MM.1S (cell line): Measurements from ENCODE around the gene MOB3B.

ENCODE experiments used
- DNase-seq: peaks from one replicate; pipeline ENCODE4 v3.0.0-alpha.2; 2015
- H2AFZ ChIP-seq: fragments of 300-600 bp; sonication (generic); 2 replicates; pipeline ENCODE4 v1.6.0; 2016; ENCODE audit warnings: antibody characterized with exemption, low read length
- H3F3A ChIP-seq: fragments of 300-600 bp; sonication (generic); 2 replicates; pipeline ENCODE4 v1.6.1; 2016; ENCODE audit warnings: mild to moderate bottlenecking, antibody characterized with exemption, low read length, moderate library complexity, mixed read lengths; ENCODE audit not compliant: insufficient read depth
- H3K27ac ChIP-seq: fragments of 300-600 bp; sonication (generic); 2 replicates; pipeline ENCODE4 v1.5.1; 2016; ENCODE audit warnings: mild to moderate bottlenecking, low read length
- H3K27me3 ChIP-seq: fragments of 300-600 bp; sonication (generic); replicated peaks from 2 replicates; pipeline ENCODE4 v1.6.0; 2016; ENCODE audit warnings: low read length; ENCODE audit not compliant: insufficient read depth
- H3K36me3 ChIP-seq: fragments of 300-600 bp; sonication (generic); replicated peaks from 2 replicates; pipeline ENCODE4 v1.6.1; 2016; ENCODE audit warnings: mild to moderate bottlenecking, low read length, mixed read lengths; ENCODE audit not compliant: insufficient read depth
- H3K4me1 ChIP-seq: fragments of 300-600 bp; sonication (generic); 2 replicates; pipeline ENCODE4 v1.6.1; 2016; ENCODE audit warnings: low read length, mixed read lengths
- H3K4me2 ChIP-seq: fragments of 300-600 bp; sonication (generic); 2 replicates; pipeline ENCODE4 v1.6.0; 2016; ENCODE audit warnings: low read depth, low read length
- H3K4me3 ChIP-seq: fragments of 300-600 bp; sonication (generic); 2 replicates; pipeline ENCODE4 v1.5.1; 2016; ENCODE audit warnings: low read length, mixed read lengths
- H3K79me2 ChIP-seq: fragments of 300-600 bp; sonication (generic); 2 replicates; pipeline ENCODE4 v1.6.1; 2016; ENCODE audit warnings: mixed run types, low read length, mixed read lengths
- H3K9ac ChIP-seq: fragments of 300-600 bp; sonication (generic); 2 replicates; pipeline ENCODE4 v1.6.1; 2016; ENCODE audit warnings: low read length, mixed read lengths
- H3K9me2 ChIP-seq: fragments of 300-600 bp; sonication (generic); replicated peaks from 2 replicates; pipeline ENCODE4 v1.6.1; 2016; ENCODE audit warnings: mild to moderate bottlenecking, low read length, mixed read lengths; ENCODE audit not compliant: insufficient read depth
- H3K9me3 ChIP-seq: fragments of 300-600 bp; sonication (generic); replicated peaks from 2 replicates; pipeline ENCODE4 v1.6.1; 2016; ENCODE audit warnings: mild to moderate bottlenecking, low read length, mixed read lengths; ENCODE audit not compliant: insufficient read depth
- H4K20me1 ChIP-seq: fragments of 300-600 bp; sonication (generic); 2 replicates; pipeline ENCODE4 v1.6.1; 2016; ENCODE audit warnings: mild to moderate bottlenecking, low read length, moderate library complexity, mixed read lengths; ENCODE audit not compliant: insufficient read depth
- EZH2 ChIP-seq: fragments of 300-600 bp; sonication (generic); optimal IDR thresholded peaks from 2 replicates; pipeline ENCODE3; 2017; ENCODE audit warnings: low read depth, mild to moderate bottlenecking, antibody characterized with exemption, low read length, mixed read lengths
- EZH2phosphoT487 ChIP-seq: fragments of 300-600 bp; sonication (generic); IDR thresholded peaks from 2 replicates; pipeline ENCODE4 v1.6.1; 2018; ENCODE audit warnings: antibody characterized with exemption, low read length
- TF ChIP-seq, protein P1 (sequence below): fragments of 300-600 bp; sonication (generic); IDR thresholded peaks from 2 replicates; pipeline ENCODE4 v1.5.1; 2016; ENCODE audit warnings: antibody characterized with exemption, low read length, mixed read lengths

MOB3B gene

GRCh38 chr9:27436234-27436633, 93.4 kb downstream of the MOB3B start:
- no peaks in the 10 kb centered on the region for H3K9me3 ChIP-seq
- TF ChIP-seq, protein P1, sequence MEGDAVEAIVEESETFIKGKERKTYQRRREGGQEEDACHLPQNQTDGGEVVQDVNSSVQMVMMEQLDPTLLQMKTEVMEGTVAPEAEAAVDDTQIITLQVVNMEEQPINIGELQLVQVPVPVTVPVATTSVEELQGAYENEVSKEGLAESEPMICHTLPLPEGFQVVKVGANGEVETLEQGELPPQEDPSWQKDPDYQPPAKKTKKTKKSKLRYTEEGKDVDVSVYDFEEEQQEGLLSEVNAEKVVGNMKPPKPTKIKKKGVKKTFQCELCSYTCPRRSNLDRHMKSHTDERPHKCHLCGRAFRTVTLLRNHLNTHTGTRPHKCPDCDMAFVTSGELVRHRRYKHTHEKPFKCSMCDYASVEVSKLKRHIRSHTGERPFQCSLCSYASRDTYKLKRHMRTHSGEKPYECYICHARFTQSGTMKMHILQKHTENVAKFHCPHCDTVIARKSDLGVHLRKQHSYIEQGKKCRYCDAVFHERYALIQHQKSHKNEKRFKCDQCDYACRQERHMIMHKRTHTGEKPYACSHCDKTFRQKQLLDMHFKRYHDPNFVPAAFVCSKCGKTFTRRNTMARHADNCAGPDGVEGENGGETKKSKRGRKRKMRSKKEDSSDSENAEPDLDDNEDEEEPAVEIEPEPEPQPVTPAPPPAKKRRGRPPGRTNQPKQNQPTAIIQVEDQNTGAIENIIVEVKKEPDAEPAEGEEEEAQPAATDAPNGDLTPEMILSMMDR = no peak
- TF ChIP-seq EZH2phosphoT487 (no peak), EZH2 (no peak)
- H3K4me1 ChIP-seq = no peaks in the 10 kb centered on the region
- H3K9ac ChIP-seq = no peak overlapping the region
- no peak overlapping the region for H3K27ac ChIP-seq
- no peak overlapping the region for H2AFZ ChIP-seq
- no peak overlapping the region for H3K4me2 ChIP-seq
- no peaks in the 10 kb centered on the region for H3K9me2 ChIP-seq
- H3K27me3 ChIP-seq = no peaks in the 10 kb centered on the region
- H3K36me3 ChIP-seq = no peaks in the 10 kb centered on the region
- H3K4me3 ChIP-seq = no peak overlapping the region
- no peaks in the 10 kb centered on the region for H4K20me1 ChIP-seq
- DNase-seq = no peak
- no peaks in the 10 kb centered on the region for H3K79me2 ChIP-seq
- H3F3A ChIP-seq = no peaks in the 10 kb centered on the region

DNA sequence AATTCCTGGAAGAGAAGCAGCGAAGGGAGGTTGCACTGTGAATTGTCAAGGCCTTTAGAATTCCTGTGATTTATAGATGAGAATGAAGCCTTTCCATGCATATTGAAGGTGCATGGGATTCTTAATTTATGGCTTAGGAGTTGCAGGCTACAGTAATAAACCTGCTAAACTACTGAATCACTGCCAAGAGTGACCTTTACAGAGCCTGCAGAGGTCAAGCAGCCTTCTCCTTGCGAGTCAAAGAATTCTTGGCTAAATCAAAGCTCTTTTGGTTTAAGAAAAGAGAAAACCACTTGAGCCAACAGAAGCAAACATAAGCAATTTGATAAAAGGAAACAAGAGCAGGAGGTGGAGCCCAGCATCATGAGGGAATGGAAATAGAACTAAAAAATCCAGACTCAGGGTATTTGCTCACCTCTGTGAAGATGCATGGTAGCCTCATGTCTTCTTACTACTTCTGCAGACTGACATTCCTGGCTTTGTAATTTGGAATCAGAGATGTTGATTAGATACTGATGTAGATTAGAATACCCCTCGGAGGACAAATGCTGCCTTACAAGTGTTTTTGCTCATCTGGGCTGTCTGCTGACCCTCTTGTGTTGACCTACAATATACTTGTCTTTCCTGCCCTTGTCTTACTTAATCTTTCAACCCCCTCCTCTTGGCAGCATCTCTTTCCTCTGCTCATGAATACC, 95.8 kb downstream of the MOB3B start:
- Histone ChIP-seq H3K4me3 (no peak overlapping the region), H3K36me3 (no peaks in the 10 kb centered on the region), H3K4me1 (no peaks in the 10 kb centered on the region), H3K4me2 (no peak overlapping the region), H3K27ac (no peak overlapping the region), H2AFZ (no peak overlapping the region), H3K9ac (no peak overlapping the region), H3K9me3 (no peaks in the 10 kb centered on the region), H3K79me2 (no peaks in the 10 kb centered on the region), H3K27me3 (no peaks in the 10 kb centered on the region), H4K20me1 (no peaks in the 10 kb centered on the region), H3F3A (no peaks in the 10 kb centered on the region), H3K9me2 (no peaks in the 10 kb centered on the region)
- no peak for DNase-seq
- no peak for TF ChIP-seq EZH2phosphoT487
- no peak for TF ChIP-seq EZH2
- TF ChIP-seq, protein P1 = no peak

GRCh38 chr9:27432308-27432707, 97.3 kb downstream of the MOB3B start:
- no peak for DNase-seq
- TF ChIP-seq, protein P1 = no peak
- TF ChIP-seq EZH2phosphoT487 = no peak
- TF ChIP-seq EZH2 = no peak
- H2AFZ ChIP-seq = no peak overlapping the region
- H3K4me3 ChIP-seq = no peak overlapping the region
- no peak overlapping the region for H3K9ac ChIP-seq
- H3K4me2 ChIP-seq = no peak overlapping the region
- no peak overlapping the region for H3K27ac ChIP-seq
- H3K4me1 ChIP-seq = no peaks in the 10 kb centered on the region
- H4K20me1 ChIP-seq = no peaks in the 10 kb centered on the region
- H3K9me3 ChIP-seq = no peaks in the 10 kb centered on the region
- H3K36me3 ChIP-seq = no peaks in the 10 kb centered on the region
- no peaks in the 10 kb centered on the region for H3K27me3 ChIP-seq
- H3F3A ChIP-seq = no peaks in the 10 kb centered on the region
- no peaks in the 10 kb centered on the region for H3K9me2 ChIP-seq
- no peaks in the 10 kb centered on the region for H3K79me2 ChIP-seq
